Ovary (tissue), 9 donors: ENCODE results near the gene ENTPD2. TPM values are rescaled to one million over a fixed set of nuclear protein-coding genes. Genes with fewer than 3 reads are reported as not detected.

Experiments
- DNase-seq, 5 donors: peaks; one replicate each; pipeline ENCODE4 v3.0.0-alpha.2; 2019 to 2020
- H3K27ac ChIP-seq, 2 donors: fragments of 200-600 bp; one replicate each; pipeline versions ENCODE4 v1.5.1 to v1.8.0; 2019 to 2022
- H3K27me3 ChIP-seq: fragments of 200-600 bp; one replicate; pipeline ENCODE4 v1.8.0; 2022
- H3K36me3 ChIP-seq: fragments of 200-600 bp; sonication (generic); one replicate; pipeline ENCODE4 v1.5.1; 2019
- H3K4me1 ChIP-seq: one replicate; pipeline ENCODE4 v1.8.1; 2013; ENCODE audit warnings: mild to moderate bottlenecking, moderate library complexity; ENCODE audit not compliant: insufficient read depth
- H3K4me3 ChIP-seq: fragments of 200-600 bp; sonication (generic); one replicate; pipeline ENCODE4 v1.5.1; 2017
- H3K9me3 ChIP-seq, 2 donors: fragments of 200-600 bp in 1 of 2; sonication (generic) in 1 of 2; one replicate each; pipeline versions ENCODE4 v1.5.1 to v1.8.1; 2013 to 2019; ENCODE audit warnings: mild to moderate bottlenecking in 1 of 2, moderate library complexity in 1 of 2
- EP300 ChIP-seq: sonication (generic); formaldehyde crosslinking; IDR thresholded peaks from one replicate; pipeline ENCODE4 v1.6.1; 2017; ENCODE audit warnings: antibody characterized with exemption
- POLR2A ChIP-seq: fragments of 450-650 bp; IDR thresholded peaks from one replicate; pipeline ENCODE4 v1.6.1; 2017; ENCODE audit warnings: antibody characterized with exemption, mild to moderate bottlenecking, moderate library complexity
- WGBS, 3 donors: extraction: QIAGEN DNeasy Blood & Tissue Kit in 1 of 3; methylation state at CpG; one replicate each; pipeline versions ENCODE4 v1.1.5 to v1.1.7; 2013 to 2017; 5-methylcytosine and 5-hydroxymethylcytosine counted together
- intact Hi-C, 4 donors: fragments of 100-400 bp; cut with DNase I; formaldehyde crosslinking; loops; one replicate each; pipeline versions ENCODE4 v1.11.0 to v1.15.1; 2022 to 2023
- polyA plus RNA-seq, 2 donors: library from polyadenylated mRNA; stranded (reverse); fragments of 200-250 nt in 1 of 2; fragments of 350-450 nt in 1 of 2; fragmentation: Illumina TruSeq in 1 of 2; extraction: RNeasy Lipid Tissue Mini Kit (QIAGEN cat#74804) in 1 of 2; gene quantifications; one replicate each; pipeline ENCODE4 v1.2.3, GENCODE V29; 2013 to 2014
- total RNA-seq, 7 donors: library from RNA; depleted of rRNA in 2 of 7; stranded (reverse); fragments of >200 nt in 2 of 7; fragmentation: NEBNext Ultra II Directional in 3 of 7; extraction: Animal tissue kit (Norgen Biotek cat#: 25700) in 3 of 7; gene quantifications; one replicate each; pipeline versions ENCODE4 v1.1.0 to v1.2.4, GENCODE V29; 2016 to 2023
- TF ChIP-seq, protein P1 (sequence below), 3 donors: fragments of 450-650 bp in 2 of 3; fragments of 200-600 bp in 1 of 3; IDR thresholded peaks; one replicate each; pipeline versions ENCODE4 v1.5.1 to v1.8.0; 2016 to 2022; ENCODE audit warnings: antibody characterized with exemption in 3 of 3, mild to moderate bottlenecking in 1 of 3
- donor health status: DM: no; HTN: no; CAD: no; lungs with moderate emphysema.
- donor health status: DM: no; HTN: no; CAD: no.
- donor health status: Bipolar disorder and iron deficiency.
- donor health status: DM: yes; HTN: yes; CAD: no.
- donor health status: DM: no; HTN: no; CAD: no.
- donor health status: DM: yes; HTN: yes; CAD: no.

Gene ENTPD2
- total and polyA plus RNA-seq, 9 donors: 0.12 to 5.1 (median 0.87) TPM

GRCh38 chr9:137079401-137079787 is 25.5 kb upstream of the ENTPD2 start:
- Histone ChIP-seq H3K4me1 (peaks cover 5% of the 10 kb centered on the region), H3K27ac (no peak overlapping the region), H3K4me3 (no peak overlapping the region), H3K27me3 (no peaks in the 10 kb centered on the region), H3K9me3 (no peaks in the 10 kb centered on the region), H3K36me3 (no peaks in the 10 kb centered on the region)
- intact Hi-C loops: no loop called here
- WGBS, 3 donors: 82 to 86% (median 84%) methylated on average over 13 of the region's 13 CpGs
- TF ChIP-seq EP300: no peak
- TF ChIP-seq POLR2A: no peak
- TF ChIP-seq, protein P1, sequence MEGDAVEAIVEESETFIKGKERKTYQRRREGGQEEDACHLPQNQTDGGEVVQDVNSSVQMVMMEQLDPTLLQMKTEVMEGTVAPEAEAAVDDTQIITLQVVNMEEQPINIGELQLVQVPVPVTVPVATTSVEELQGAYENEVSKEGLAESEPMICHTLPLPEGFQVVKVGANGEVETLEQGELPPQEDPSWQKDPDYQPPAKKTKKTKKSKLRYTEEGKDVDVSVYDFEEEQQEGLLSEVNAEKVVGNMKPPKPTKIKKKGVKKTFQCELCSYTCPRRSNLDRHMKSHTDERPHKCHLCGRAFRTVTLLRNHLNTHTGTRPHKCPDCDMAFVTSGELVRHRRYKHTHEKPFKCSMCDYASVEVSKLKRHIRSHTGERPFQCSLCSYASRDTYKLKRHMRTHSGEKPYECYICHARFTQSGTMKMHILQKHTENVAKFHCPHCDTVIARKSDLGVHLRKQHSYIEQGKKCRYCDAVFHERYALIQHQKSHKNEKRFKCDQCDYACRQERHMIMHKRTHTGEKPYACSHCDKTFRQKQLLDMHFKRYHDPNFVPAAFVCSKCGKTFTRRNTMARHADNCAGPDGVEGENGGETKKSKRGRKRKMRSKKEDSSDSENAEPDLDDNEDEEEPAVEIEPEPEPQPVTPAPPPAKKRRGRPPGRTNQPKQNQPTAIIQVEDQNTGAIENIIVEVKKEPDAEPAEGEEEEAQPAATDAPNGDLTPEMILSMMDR (IDR thresholded peaks at IDR 0.05): no peak
- DNase-seq: no peak

DNA sequence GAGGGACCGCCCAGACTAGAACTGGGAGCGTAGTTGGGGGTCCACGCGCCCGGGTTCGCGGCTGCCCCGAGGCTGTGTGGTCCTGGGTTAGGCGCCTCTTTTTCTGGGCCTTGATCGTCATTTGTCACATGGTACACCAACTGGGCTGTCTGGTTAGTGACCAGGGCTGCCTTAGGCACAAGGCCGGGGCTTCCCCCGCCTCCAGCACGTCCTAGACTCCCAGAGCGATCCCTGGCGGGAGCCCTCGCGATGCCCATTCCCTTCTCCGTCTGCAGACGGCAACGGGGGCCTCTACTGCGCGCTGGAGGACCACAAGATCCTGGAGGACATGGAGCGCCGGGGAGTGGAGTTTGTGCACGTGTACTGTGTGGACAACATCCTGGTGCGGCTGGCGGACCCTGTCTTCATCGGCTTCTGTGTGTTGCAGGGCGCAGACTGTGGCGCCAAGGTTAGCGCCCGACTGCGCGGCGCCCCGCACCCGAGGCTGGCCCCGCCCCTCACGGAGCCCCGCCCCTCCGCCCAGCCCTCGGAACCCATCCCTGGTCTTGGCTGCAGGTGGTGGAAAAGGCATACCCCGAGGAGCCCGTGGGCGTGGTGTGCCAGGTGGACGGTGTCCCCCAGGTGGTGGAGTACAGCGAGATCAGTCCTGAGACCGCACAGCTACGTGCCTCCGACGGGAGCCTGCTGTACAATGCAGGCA is 25.0 kb upstream of the ENTPD2 start:
- WGBS, 3 donors: 62 to 67% (median 63%) methylated on average over 43 to 51 of the region's 51 CpGs
- Histone ChIP-seq H3K4me3 (no peak overlapping the region), H3K27me3 (no peaks in the 10 kb centered on the region), H3K4me1 (peaks cover 5% of the 10 kb centered on the region), H3K27ac (no peak overlapping the region), H3K36me3 (no peaks in the 10 kb centered on the region), H3K9me3 (no peaks in the 10 kb centered on the region)
- DNase-seq: no peak
- intact Hi-C loops: no loop called here
- TF ChIP-seq, protein P1 (IDR thresholded peaks at IDR 0.05): no peak
- no peak for TF ChIP-seq POLR2A
- TF ChIP-seq EP300: no peak

DNA sequence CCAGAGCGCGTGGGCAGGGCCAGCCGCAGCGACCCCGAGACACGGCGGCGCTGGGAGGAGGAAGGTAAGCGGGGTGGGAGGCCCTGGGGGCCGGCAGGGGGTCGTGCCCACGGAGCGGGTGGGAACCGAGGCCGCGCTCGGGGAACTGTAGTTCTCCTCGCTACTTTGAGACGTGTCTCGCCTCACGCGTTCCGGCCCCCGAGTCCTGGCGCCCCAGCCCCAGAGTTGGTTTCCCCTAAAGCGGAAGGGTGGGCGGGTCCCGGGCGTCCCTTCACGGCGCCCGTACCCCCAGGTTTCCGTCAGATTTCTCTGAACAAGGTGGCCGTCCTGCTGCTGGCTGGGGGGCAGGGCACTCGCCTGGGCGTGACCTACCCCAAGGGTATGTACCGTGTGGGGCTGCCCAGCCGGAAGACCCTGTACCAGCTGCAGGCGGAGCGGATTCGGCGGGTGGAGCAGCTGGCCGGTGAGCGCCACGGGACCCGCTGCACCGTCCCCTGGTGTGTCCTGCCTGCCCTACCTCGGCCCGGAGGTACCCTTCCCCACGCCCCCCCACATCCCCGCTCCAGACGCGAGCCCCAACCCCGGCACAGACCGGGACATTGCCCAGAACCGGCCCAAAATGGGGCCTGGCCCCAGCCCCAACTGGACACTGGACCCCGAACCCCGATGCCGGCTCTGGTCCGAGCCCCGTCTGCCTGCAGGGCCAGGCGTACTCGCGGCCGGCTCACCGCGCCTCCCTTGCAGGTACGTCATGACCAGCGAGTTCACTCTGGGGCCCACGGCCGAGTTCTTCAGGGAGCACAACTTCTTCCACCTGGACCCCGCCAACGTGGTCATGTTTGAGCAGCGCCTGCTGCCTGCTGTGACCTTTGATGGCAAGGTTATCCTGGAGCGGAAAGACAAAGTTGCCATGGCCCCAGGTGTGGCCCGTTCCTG is 24.2 kb upstream of the ENTPD2 start:
- DNase-seq: no peak
- 12 to 22% (median 18%) methylated on average over 47 to 76 of the region's 76 CpGs for WGBS, 3 donors
- Histone ChIP-seq H3K9me3 (no peaks in the 10 kb centered on the region), H3K27ac (no peak overlapping the region), H3K4me1 (peaks cover 5% of the 10 kb centered on the region), H3K4me3 (peak overlapping the region; percentile 43), H3K36me3 (no peaks in the 10 kb centered on the region), H3K27me3 (no peaks in the 10 kb centered on the region)
- TF ChIP-seq EP300 (no peak), POLR2A (no peak)
- TF ChIP-seq, protein P1 (IDR thresholded peaks at IDR 0.05): no peak
- intact Hi-C loops: no loop called here

- no peaks in the 10 kb centered on the region for H3K36me3 ChIP-seq
- DNase-seq: peak in 2 of 5 donors; percentile 57 to 61
- H3K4me3 ChIP-seq: peak within 1 kb of the TSS; percentile 43
- H3K27me3 ChIP-seq: no peaks in the 10 kb centered on the region
- TF ChIP-seq EP300 (no peak), POLR2A (no peak)
- TF ChIP-seq, protein P1 (IDR thresholded peaks at IDR 0.05): no peak
- peaks cover 5% of the 10 kb centered on the region for H3K4me1 ChIP-seq
- H3K27ac ChIP-seq: no peak within 1 kb of the TSS
- H3K9me3 ChIP-seq: no peaks in the 10 kb centered on the region
- 2 to 4% (median 3%) methylated on average over 22 to 87 of the region's 87 CpGs for WGBS, 3 donors
- intact Hi-C loops: no loop called here
These were observed 23.3 kb upstream of the ENTPD2 start, which contains the start of gene UAP1L1 for GRCh38 chr9:137077010-137077747. Gene UAP1L1, plus strand, starts transcription at chr9:137077517. Its CDS starts 16 bp downstream, at chr9:137077533.
